ENCODE results near the gene HNRNPAB.

DNA sequence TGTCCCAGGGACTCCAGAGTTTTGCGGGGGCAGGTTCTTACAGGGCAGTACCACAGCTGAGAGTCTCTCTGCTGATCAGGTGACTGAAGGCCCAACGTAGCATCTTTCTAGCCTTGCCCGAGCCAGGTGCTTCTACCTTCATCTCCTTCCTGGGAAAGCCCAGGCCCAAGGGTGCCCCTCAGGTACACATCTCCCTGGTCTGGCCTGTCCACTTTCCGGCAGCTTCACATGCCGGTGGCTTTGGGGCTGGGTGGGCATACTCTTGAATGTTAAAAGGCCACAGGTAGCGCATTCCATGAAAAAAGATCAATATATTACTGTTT lies 33.9 kb downstream of the HNRNPAB start:
- TF ChIP-seq, protein P1, sequence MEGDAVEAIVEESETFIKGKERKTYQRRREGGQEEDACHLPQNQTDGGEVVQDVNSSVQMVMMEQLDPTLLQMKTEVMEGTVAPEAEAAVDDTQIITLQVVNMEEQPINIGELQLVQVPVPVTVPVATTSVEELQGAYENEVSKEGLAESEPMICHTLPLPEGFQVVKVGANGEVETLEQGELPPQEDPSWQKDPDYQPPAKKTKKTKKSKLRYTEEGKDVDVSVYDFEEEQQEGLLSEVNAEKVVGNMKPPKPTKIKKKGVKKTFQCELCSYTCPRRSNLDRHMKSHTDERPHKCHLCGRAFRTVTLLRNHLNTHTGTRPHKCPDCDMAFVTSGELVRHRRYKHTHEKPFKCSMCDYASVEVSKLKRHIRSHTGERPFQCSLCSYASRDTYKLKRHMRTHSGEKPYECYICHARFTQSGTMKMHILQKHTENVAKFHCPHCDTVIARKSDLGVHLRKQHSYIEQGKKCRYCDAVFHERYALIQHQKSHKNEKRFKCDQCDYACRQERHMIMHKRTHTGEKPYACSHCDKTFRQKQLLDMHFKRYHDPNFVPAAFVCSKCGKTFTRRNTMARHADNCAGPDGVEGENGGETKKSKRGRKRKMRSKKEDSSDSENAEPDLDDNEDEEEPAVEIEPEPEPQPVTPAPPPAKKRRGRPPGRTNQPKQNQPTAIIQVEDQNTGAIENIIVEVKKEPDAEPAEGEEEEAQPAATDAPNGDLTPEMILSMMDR (IDR thresholded peaks at IDR 0.05): no peak
- TF ChIP-seq POLR2A (IDR thresholded peaks at IDR 0.05): no peak
